Breast epithelium (tissue), 3 donors: ENCODE measurements around the gene DNMT3L.
"Not testable (repeated sequence)": the region's sequence is repeated elsewhere in the genome, so short reads cannot be mapped to it uniquely, and the experiment has no call there.

Experiments
- CTCF ChIP-seq, 3 donors: fragments of 450-650 bp; IDR thresholded peaks; one replicate each; pipeline ENCODE4 v1.5.1; 2016 to 2017; ENCODE audit warnings: antibody characterized with exemption in 3 of 3, mild to moderate bottlenecking in 3 of 3, moderate library complexity in 3 of 3
- POLR2A ChIP-seq: fragments of 450-650 bp; IDR thresholded peaks from one replicate; pipeline ENCODE4 v1.6.1; 2016; ENCODE audit warnings: antibody characterized with exemption, mild to moderate bottlenecking, moderate library complexity
- POLR2AphosphoS5 ChIP-seq, 3 donors: sonication (generic); formaldehyde crosslinking; IDR thresholded peaks; one replicate each; pipeline ENCODE4 v1.6.1; 2017; ENCODE audit warnings: antibody characterized with exemption in 3 of 3

DNA sequence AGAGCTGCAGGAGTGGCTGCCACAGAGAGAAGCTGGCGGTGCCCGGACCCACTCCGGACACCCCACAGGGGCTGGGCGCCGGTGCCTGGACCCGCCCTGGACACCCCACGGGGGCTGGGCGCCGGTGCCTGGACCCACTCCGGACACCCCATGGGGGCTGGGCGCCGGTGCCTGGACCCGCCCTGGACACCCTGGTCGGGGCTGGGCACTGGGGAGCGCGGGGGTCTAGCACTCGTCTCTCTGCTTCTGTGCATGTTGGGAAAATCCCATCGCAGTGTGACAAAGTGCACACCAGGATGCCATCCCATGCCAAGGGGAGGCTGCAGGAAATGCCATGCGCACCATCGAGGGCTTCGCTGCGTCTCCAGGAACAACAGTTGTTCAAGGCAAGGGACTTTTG is 32.1 kb downstream of the DNMT3L start:
- TF ChIP-seq POLR2A; CTCF (IDR thresholded peaks at IDR 0.05); POLR2AphosphoS5 (IDR thresholded peaks at IDR 0.05): not testable (repeated sequence)
